Suprapubic skin (tissue), 4 donors: ENCODE results near the gene RAP1A. TPM values are rescaled to one million over a fixed set of nuclear protein-coding genes. Genes with fewer than 3 reads are reported as not detected.
A peak's percentile ranks its signal among the peaks of the same experiment; 100 is the strongest.

ENCODE experiments used
- DNase-seq, 2 donors: peaks; one replicate each; pipeline ENCODE4 v3.0.0-alpha.2; 2019; ENCODE audit warnings: low spot score in 2 of 2
- H3K27ac ChIP-seq: fragments of 200-600 bp; sonication (generic); one replicate; pipeline ENCODE4 v1.5.1; 2019
- H3K27me3 ChIP-seq: fragments of 200-600 bp; sonication (generic); one replicate; pipeline ENCODE4 v1.5.1; 2019
- H3K36me3 ChIP-seq: fragments of 200-600 bp; sonication (generic); one replicate; pipeline ENCODE4 v1.5.1; 2019
- H3K4me1 ChIP-seq: fragments of 200-600 bp; sonication (generic); one replicate; pipeline ENCODE4 v1.5.1; 2019
- H3K4me3 ChIP-seq: fragments of 200-600 bp; sonication (generic); one replicate; pipeline ENCODE4 v1.5.1; 2019; ENCODE audit warnings: mild to moderate bottlenecking
- H3K9me3 ChIP-seq: fragments of 200-600 bp; sonication (generic); one replicate; pipeline ENCODE4 v1.5.1; 2019
- CTCF ChIP-seq, 2 donors: fragments of 200-600 bp in 1 of 2; fragments of 450-650 bp in 1 of 2; sonication (generic) in 1 of 2; IDR thresholded peaks; one replicate each; pipeline ENCODE4 v1.5.1; 2016 to 2019; ENCODE audit warnings: antibody characterized with exemption in 2 of 2, mild to moderate bottlenecking in 1 of 2, moderate library complexity in 1 of 2
- EP300 ChIP-seq: sonication (generic); formaldehyde crosslinking; IDR thresholded peaks from one replicate; pipeline ENCODE4 v1.6.1; 2017; ENCODE audit warnings: antibody characterized with exemption
- POLR2A ChIP-seq, 2 donors: fragments of 450-650 bp; IDR thresholded peaks; one replicate each; pipeline ENCODE4 v1.6.1; 2017; ENCODE audit warnings: antibody characterized with exemption in 2 of 2, mild to moderate bottlenecking in 2 of 2, moderate library complexity in 2 of 2
- POLR2AphosphoS5 ChIP-seq, 3 donors: sonication (generic); formaldehyde crosslinking; IDR thresholded peaks; one replicate each; pipeline ENCODE4 v1.6.1; 2017; ENCODE audit warnings: antibody characterized with exemption in 3 of 3
- WGBS: methylation state at CpG from one replicate; pipeline ENCODE4 v1.1.5; 2018; 5-methylcytosine and 5-hydroxymethylcytosine counted together
- total RNA-seq, 4 donors: library from RNA; depleted of rRNA; stranded (reverse); fragments of >200 nt; gene quantifications; one replicate each; pipeline ENCODE4 v1.1.0, GENCODE V29; 2016

RAP1A gene
- total RNA-seq, 4 donors from 2014 or later: 31.0 to 38.4 (median 35.3) TPM

GRCh38 chr1:111733183-111733991 is 113.8 kb downstream of the RAP1A start:
- H3K4me1 ChIP-seq: peaks cover 65% of the 10 kb centered on the region
- H3K27me3 ChIP-seq: no peaks in the 10 kb centered on the region
- H3K9me3 ChIP-seq: no peaks in the 10 kb centered on the region
- H3K27ac ChIP-seq: peak overlapping the region; percentile 53
- no peak overlapping the region for H3K4me3 ChIP-seq
- TF ChIP-seq POLR2A (IDR thresholded peaks at IDR 0.05) (no peak), EP300 (no peak), POLR2AphosphoS5 (IDR thresholded peaks at IDR 0.05) (no peak), CTCF (IDR thresholded peaks at IDR 0.05) (no peak)
- 52% methylated on average over 9 of the region's 9 CpGs for WGBS
- peak in 1 of 2 donors; percentile 77 for DNase-seq
- H3K36me3 ChIP-seq: no peaks in the 10 kb centered on the region

DNA sequence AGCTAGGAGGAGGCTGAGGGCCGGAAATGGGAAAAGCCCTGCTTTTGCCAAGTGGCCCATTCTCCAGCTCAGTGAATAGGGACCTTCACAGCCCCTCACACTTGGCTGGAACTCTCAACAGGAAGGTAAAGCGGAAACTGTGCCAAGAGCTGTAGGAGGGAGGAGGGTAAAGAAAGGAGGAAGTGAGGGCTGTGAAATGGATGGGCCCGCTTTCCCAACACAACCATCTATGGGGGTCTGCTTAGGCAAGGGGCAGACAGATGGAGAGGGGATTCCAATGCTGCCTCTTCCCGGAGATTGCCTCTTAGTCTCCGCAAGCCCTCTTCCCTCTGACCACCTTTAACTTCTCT is 114.4 kb downstream of the RAP1A start:
- H3K4me1 ChIP-seq: peaks cover 68% of the 10 kb centered on the region
- no peaks in the 10 kb centered on the region for H3K36me3 ChIP-seq
- peak in 1 of 2 donors; percentile 23 for DNase-seq
- 58% methylated on average over 5 of the region's 5 CpGs for WGBS
- no peaks in the 10 kb centered on the region for H3K9me3 ChIP-seq
- H3K27me3 ChIP-seq: no peaks in the 10 kb centered on the region
- TF ChIP-seq CTCF (IDR thresholded peaks at IDR 0.05) (no peak), POLR2A (IDR thresholded peaks at IDR 0.05) (no peak), POLR2AphosphoS5 (IDR thresholded peaks at IDR 0.05) (no peak), EP300 (no peak)
- H3K27ac ChIP-seq: peak overlapping the region; percentile 53
- no peak overlapping the region for H3K4me3 ChIP-seq

DNA sequence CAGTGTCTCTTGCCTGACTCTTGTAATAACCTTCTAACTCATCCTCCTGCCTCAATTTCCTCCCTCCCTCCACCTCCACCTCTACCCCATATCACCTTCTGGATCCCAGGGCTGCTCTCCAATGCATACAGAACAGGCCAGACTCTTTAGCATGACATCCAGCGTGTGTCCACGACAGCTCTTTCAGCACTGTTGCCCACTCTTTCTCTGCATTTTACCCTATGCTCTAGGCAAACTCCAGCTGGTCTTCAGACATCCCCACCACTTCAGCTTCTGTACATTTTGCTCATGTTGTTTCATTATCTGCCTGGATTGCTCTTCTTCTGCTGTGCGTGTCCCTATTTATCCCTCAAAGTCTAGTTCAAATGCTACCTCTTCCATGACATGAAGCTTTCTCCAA is 114.8 kb downstream of the RAP1A start:
- 83% methylated on average over 3 of the region's 3 CpGs for WGBS
- Histone ChIP-seq H3K27ac (peak overlapping the region; percentile 53), H3K4me3 (no peak overlapping the region), H3K4me1 (peaks cover 66% of the 10 kb centered on the region), H3K27me3 (no peaks in the 10 kb centered on the region), H3K9me3 (no peaks in the 10 kb centered on the region), H3K36me3 (no peaks in the 10 kb centered on the region)
- DNase-seq: no peak
- TF ChIP-seq POLR2AphosphoS5 (IDR thresholded peaks at IDR 0.05) (no peak), CTCF (IDR thresholded peaks at IDR 0.05) (no peak), POLR2A (IDR thresholded peaks at IDR 0.05) (no peak), EP300 (no peak)

GRCh38 chr1:111734856-111735255 is 115.3 kb downstream of the RAP1A start:
- Histone ChIP-seq H3K9me3 (no peaks in the 10 kb centered on the region), H3K27me3 (no peaks in the 10 kb centered on the region), H3K27ac (peak overlapping the region; percentile 53), H3K4me1 (peaks cover 66% of the 10 kb centered on the region), H3K36me3 (no peaks in the 10 kb centered on the region), H3K4me3 (no peak overlapping the region)
- 76% methylated on average over 3 of the region's 3 CpGs for WGBS
- TF ChIP-seq CTCF (IDR thresholded peaks at IDR 0.05) (no peak), POLR2A (IDR thresholded peaks at IDR 0.05) (no peak), POLR2AphosphoS5 (IDR thresholded peaks at IDR 0.05) (no peak), EP300 (no peak)
- no peak for DNase-seq

DNA sequence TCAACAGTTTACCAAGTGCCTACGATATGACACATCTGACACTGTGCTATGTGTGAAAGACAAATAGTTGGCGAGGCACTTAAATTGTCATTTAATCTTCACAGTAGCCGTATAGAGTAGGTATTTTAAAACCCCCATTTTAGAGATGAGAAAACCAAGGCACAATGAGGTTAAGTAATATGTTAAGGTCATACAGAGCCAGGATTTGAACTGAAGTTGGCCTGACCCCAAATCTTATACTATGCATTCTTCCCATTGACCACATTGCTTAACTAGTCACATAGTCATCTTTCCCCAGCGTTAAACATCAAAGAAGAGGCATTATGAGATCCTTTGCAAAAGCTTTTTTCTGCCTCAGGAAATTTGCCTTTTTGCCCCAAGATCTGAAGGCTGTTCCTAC is 115.7 kb downstream of the RAP1A start:
- H3K27me3 ChIP-seq: no peaks in the 10 kb centered on the region
- no peak for DNase-seq
- H3K4me3 ChIP-seq: no peak overlapping the region
- WGBS: 87% methylated on average over 4 of the region's 4 CpGs
- H3K9me3 ChIP-seq: no peaks in the 10 kb centered on the region
- no peak for TF ChIP-seq CTCF (IDR thresholded peaks at IDR 0.05)
- TF ChIP-seq POLR2A (IDR thresholded peaks at IDR 0.05): no peak
- no peak for TF ChIP-seq POLR2AphosphoS5 (IDR thresholded peaks at IDR 0.05)
- no peak for TF ChIP-seq EP300
- no peaks in the 10 kb centered on the region for H3K36me3 ChIP-seq
- H3K27ac ChIP-seq: no peak overlapping the region
- peaks cover 66% of the 10 kb centered on the region for H3K4me1 ChIP-seq
